PC-9 (cell line): Measurements from ENCODE around the gene KRT77. TPM values are rescaled to one million over a fixed set of nuclear protein-coding genes. Genes with fewer than 3 reads are reported as not detected.

Experiments used
- BruUV-seq: library from RNA; stranded (reverse); fragments of 400-500 nt; replicated peaks from 2 replicates; lab custom pipeline; 2021; lab: Mats Ljungman, UMichigan
- CTCF ChIA-PET: fragments of 300-600 bp; sonication (Branson Sonifier 250); formaldehyde crosslinking; loops from one replicate; lab custom pipeline; 2022; ENCODE audit warnings: antibody characterized with exemption; lab: Charles Lee
- POLR2A ChIA-PET: fragments of 300-600 bp; sonication (Branson Sonifier 250); formaldehyde crosslinking; loops from one replicate; lab custom pipeline; 2022; ENCODE audit warnings: antibody characterized with exemption; ENCODE audit not compliant: unreplicated experiment; lab: Charles Lee
- DNase-seq, 2 experiments: peaks; one replicate each; pipeline versions ENCODE4 v3.0.0 to v3.0.0-alpha.2; 2015 to 2022; ENCODE audit warnings: mixed read lengths in 1 of 2
- H2AFZ ChIP-seq: fragments of 200-600 bp; sonication (generic); 2 replicates; pipeline ENCODE4 v1.8.1; 2017; ENCODE audit warnings: antibody characterized with exemption
- H3F3A ChIP-seq: fragments of 200-600 bp; sonication (generic); 2 replicates; pipeline ENCODE4 v1.8.1; 2017; ENCODE audit warnings: antibody characterized with exemption, mild to moderate bottlenecking, low read depth; ENCODE audit not compliant: insufficient read depth
- H3K27ac ChIP-seq: fragments of 200-600 bp; sonication (generic); 2 replicates; pipeline ENCODE4 v1.6.1; 2016; ENCODE audit warnings: mixed run types
- H3K27me3 ChIP-seq: fragments of 200-600 bp; sonication (generic); 2 replicates; pipeline ENCODE4 v1.6.1; 2016; ENCODE audit warnings: low read depth, mixed run types; ENCODE audit not compliant: insufficient read depth
- H3K36me3 ChIP-seq: fragments of 200-600 bp; sonication (generic); 2 replicates; pipeline ENCODE4 v1.6.1; 2016; ENCODE audit warnings: low read depth, mixed run types
- H3K4me1 ChIP-seq: fragments of 200-600 bp; sonication (generic); replicated peaks from 2 replicates; pipeline ENCODE4 v1.6.1; 2016; ENCODE audit warnings: mixed run types; ENCODE audit not compliant: insufficient read depth
- H3K4me2 ChIP-seq: fragments of 200-600 bp; sonication (generic); 2 replicates; pipeline ENCODE4 v1.6.1; 2017; ENCODE audit warnings: mixed run types
- H3K4me3 ChIP-seq: fragments of 200-600 bp; sonication (generic); 2 replicates; pipeline ENCODE4 v1.6.1; 2016; ENCODE audit warnings: mixed run types
- H3K79me2 ChIP-seq: fragments of 200-600 bp; sonication (generic); 2 replicates; pipeline ENCODE4 v1.6.1; 2017; ENCODE audit warnings: low read depth, mixed run types
- H3K9me2 ChIP-seq: fragments of 200-600 bp; sonication (generic); 2 replicates; pipeline ENCODE4 v1.8.1; 2017; ENCODE audit warnings: mild to moderate bottlenecking; ENCODE audit not compliant: insufficient read depth
- H3K9me3 ChIP-seq: fragments of 200-600 bp; sonication (generic); 2 replicates; pipeline ENCODE4 v1.8.1; 2016; ENCODE audit warnings: low read depth; ENCODE audit not compliant: insufficient read depth
- H4K20me1 ChIP-seq: fragments of 200-600 bp; sonication (generic); 2 replicates; pipeline ENCODE4 v1.8.1; 2017; ENCODE audit not compliant: insufficient read depth
- CTCF ChIP-seq: fragments of 200-600 bp; sonication (generic); conservative IDR thresholded peaks from 2 replicates; pipeline ENCODE4 v1.6.1; 2017; ENCODE audit warnings: mixed run types, antibody characterized with exemption, mild to moderate bottlenecking, moderate library complexity
- EZH2 ChIP-seq: fragments of 200-600 bp; sonication (generic); IDR thresholded peaks from 2 replicates; pipeline ENCODE4 v1.8.0; 2017; ENCODE audit warnings: antibody characterized with exemption, low read depth
- intact Hi-C: fragments of 100-400 bp; cut with micrococcal nuclease; formaldehyde crosslinking; loops from one replicate; pipeline ENCODE4 v1.10.0; 2022; ENCODE audit not compliant: unreplicated experiment
- total RNA-seq: library from RNA; stranded (reverse); gene quantifications from 2 replicates; pipeline ENCODE4 v1.2.3, GENCODE V29; 2021

The KRT77 gene
- total RNA-seq, 1 experiment from 2014 or later, result not detected

DNA sequence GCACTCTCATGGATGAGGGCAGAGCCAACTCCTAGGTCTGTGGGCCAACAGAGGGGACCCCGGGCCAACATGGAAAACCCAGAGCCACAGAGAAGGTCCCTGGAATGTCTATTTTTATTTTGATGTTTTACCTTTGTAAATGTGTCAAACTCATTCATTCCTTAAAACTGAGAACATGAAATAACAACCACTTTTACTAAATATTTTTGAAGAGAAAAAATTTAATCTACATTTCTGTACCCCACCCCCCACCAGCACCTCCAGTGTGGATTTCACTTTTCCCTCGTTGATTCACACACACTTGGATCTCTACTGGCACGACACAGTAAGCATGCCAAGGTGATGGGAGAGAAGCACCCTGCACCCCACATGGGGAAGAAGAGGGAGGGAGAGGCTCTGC lies 6.7 kb downstream of the KRT77 start:
- H3K36me3 ChIP-seq, result no peaks in the 10 kb centered on the region
- CTCF ChIA-PET, result no interaction called here
- H3K27ac ChIP-seq, result no peak overlapping the region
- no peaks in the 10 kb centered on the region for H3K27me3 ChIP-seq
- DNase-seq, result no peak
- H3K9me3 ChIP-seq, result no peaks in the 10 kb centered on the region
- intact Hi-C loops, result no loop called here
- TF ChIP-seq EZH2, result no peak
- TF ChIP-seq CTCF, result no peak
- H4K20me1 ChIP-seq, result no peaks in the 10 kb centered on the region
- H2AFZ ChIP-seq, result no peak overlapping the region
- POLR2A ChIA-PET, result no interaction called here
- H3K4me2 ChIP-seq, result no peak overlapping the region
- H3K79me2 ChIP-seq, result no peaks in the 10 kb centered on the region
- no peaks in the 10 kb centered on the region for H3K9me2 ChIP-seq
- H3F3A ChIP-seq, result no peaks in the 10 kb centered on the region
- H3K4me3 ChIP-seq, result no peak overlapping the region
- H3K4me1 ChIP-seq, result no peaks in the 10 kb centered on the region
- BruUV-seq, result no TSS peak

DNA sequence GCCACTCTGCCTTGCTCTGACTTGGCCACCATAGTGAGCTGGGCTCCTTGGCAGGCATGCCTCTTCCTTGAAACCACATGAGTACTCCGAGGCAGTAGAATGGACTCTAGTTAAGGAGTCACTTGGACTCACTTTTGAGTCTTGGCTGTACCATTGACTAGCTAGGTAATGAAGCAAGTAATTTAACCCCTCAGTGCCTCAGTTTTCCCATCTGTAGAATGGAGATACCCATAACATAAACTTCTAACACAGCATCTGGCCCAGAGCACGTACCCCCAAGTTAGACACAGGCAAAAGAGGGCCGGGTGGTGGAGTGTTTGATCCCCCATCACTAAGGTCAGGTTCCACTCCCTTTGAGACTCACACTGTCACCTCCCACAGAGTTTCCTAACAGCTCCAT lies 8.3 kb downstream of the KRT77 start:
- Histone ChIP-seq H3K79me2 (no peaks in the 10 kb centered on the region), H3K36me3 (no peaks in the 10 kb centered on the region), H3K9me2 (no peaks in the 10 kb centered on the region), H3K27ac (no peak overlapping the region), H3K9me3 (no peaks in the 10 kb centered on the region), H3K4me1 (peaks cover 2% of the 10 kb centered on the region), H3K27me3 (no peaks in the 10 kb centered on the region), H3K4me3 (no peak overlapping the region), H2AFZ (no peak overlapping the region), H3F3A (no peaks in the 10 kb centered on the region), H4K20me1 (no peaks in the 10 kb centered on the region), H3K4me2 (no peak overlapping the region)
- CTCF ChIA-PET, result no interaction called here
- no TSS peak for BruUV-seq
- intact Hi-C loops, result no loop called here
- TF ChIP-seq EZH2 (no peak), CTCF (no peak)
- POLR2A ChIA-PET, result no interaction called here
- DNase-seq, result no peak

DNA sequence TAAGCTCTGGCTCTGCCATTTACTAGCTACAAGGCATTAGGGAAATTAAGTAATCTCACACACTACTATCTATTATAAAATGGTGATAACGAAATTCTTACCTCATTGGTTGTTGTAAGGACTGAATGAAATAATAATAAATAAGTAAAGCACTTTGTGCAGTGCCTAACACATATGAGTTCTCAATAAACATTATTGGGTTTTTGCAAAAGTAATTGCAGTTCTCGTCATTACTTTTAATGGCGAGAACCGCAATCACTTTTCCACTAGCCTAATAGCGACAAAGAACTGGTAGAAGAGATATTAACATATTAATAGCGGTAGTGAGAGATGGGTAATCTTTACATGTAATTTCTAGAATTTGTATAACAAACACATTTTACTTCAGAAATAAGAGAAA lies 9.2 kb downstream of the KRT77 start:
- Histone ChIP-seq H3K27me3 (no peaks in the 10 kb centered on the region), H3K79me2 (no peaks in the 10 kb centered on the region), H3K4me2 (no peak overlapping the region), H3K9me3 (no peaks in the 10 kb centered on the region), H3K9me2 (no peaks in the 10 kb centered on the region), H4K20me1 (no peaks in the 10 kb centered on the region), H3K4me3 (no peak overlapping the region), H3K27ac (no peak overlapping the region), H3K36me3 (no peaks in the 10 kb centered on the region), H2AFZ (no peak overlapping the region), H3F3A (no peaks in the 10 kb centered on the region), H3K4me1 (peaks cover 5% of the 10 kb centered on the region)
- ChIA-PET CTCF (no interaction called here), POLR2A (no interaction called here)
- DNase-seq, result no peak
- TF ChIP-seq EZH2 (no peak), CTCF (no peak)
- BruUV-seq, result no TSS peak
- intact Hi-C loops, result no loop called here
